IgD-negative memory B cell (primary cell): ENCODE data around the gene SF3B4. TPM values are rescaled to one million over a fixed set of nuclear protein-coding genes. Genes with fewer than 3 reads are reported as not detected.
"Not testable (repeated sequence)": the region's sequence is repeated elsewhere in the genome, so short reads cannot be mapped to it uniquely, and the experiment has no call there.

Experiments used
- H3K27ac Mint-ChIP-seq, 3 donors: one replicate each; pipeline ENCODE4 v1.8.0; 2020 to 2022; ENCODE audit warnings: mild to moderate bottlenecking in 3 of 3, mixed read lengths in 3 of 3, moderate library complexity in 1 of 3
- H3K27me3 Mint-ChIP-seq: one replicate; pipeline ENCODE4 v1.8.0; 2021; ENCODE audit warnings: mixed read lengths
- H3K36me3 Mint-ChIP-seq: one replicate; pipeline ENCODE4 v1.8.0; 2020; ENCODE audit warnings: mild to moderate bottlenecking, mixed read lengths
- H3K4me1 Mint-ChIP-seq, 3 donors: one replicate each; pipeline ENCODE4 v1.8.0; 2020 to 2022; ENCODE audit warnings: mixed read lengths in 3 of 3, mild to moderate bottlenecking in 1 of 3
- H3K4me3 Mint-ChIP-seq, 4 donors: one replicate each; pipeline ENCODE4 v1.8.0; 2020 to 2022; ENCODE audit warnings: mild to moderate bottlenecking in 4 of 4, mixed read lengths in 4 of 4, moderate library complexity in 3 of 4
- H3K9me3 Mint-ChIP-seq, 3 donors: one replicate each; pipeline ENCODE4 v1.8.0; 2020 to 2021; ENCODE audit warnings: mixed read lengths in 3 of 3, mild to moderate bottlenecking in 1 of 3
- polyA plus RNA-seq: library from polyadenylated mRNA; unstranded; fragments of 300-500 nt; fragmentation: Illumina TruSeq; gene quantifications from one replicate; pipeline ENCODE4 v1.2.3, GENCODE V29; 2021

The SF3B4 gene
- polyA plus RNA-seq, 1 donor from 2014 or later, result 99.3 TPM

DNA sequence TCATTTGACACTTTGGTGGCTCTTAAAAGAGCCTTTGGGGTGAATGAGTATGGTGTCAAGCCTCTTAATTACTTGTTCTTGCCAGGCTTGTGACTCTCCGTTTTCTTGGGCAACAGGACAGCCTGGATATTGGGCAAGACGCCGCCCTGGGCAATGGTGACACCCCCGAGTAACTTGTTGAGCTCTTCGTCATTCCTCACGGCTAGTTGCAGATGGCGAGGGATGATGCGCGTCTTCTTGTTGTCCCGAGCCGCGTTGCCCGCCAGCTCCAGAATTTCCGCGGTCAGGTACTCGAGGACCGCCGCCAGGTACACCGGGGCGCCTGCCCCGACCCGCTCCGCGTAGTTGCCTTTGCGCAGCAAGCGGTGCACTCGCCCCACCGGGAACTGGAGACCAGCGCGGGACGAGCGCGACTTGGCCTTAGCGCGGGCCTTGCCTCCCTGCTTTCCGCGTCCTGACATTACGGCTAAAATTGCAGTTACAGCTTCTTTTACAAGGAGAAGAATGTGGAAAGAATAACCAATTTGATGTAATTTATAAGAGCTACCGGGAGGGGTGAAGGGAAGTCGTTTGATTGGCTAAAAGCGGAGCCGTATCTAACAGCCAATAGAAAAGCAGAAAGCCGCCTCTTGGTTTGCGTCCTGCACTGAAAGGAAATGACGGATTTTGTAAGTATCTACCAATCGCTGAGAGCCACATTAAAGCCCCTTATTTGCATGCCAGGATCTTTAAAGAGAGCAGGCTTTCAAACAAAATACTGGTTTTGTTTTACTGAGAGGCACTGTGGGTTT lies 40.0 kb downstream of the SF3B4 start:
- H3K4me3 Mint-ChIP-seq, result no peak overlapping the region
- no peaks in the 10 kb centered on the region for H3K9me3 Mint-ChIP-seq
- H3K36me3 Mint-ChIP-seq, result no peaks in the 10 kb centered on the region
- H3K27ac Mint-ChIP-seq, result no peak overlapping the region
- H3K27me3 Mint-ChIP-seq, result no peaks in the 10 kb centered on the region
- peaks cover 0 to 5% (median 2%) of the 10 kb centered on the region in 3 donors for H3K4me1 Mint-ChIP-seq

- H3K9me3 Mint-ChIP-seq, H3K36me3 Mint-ChIP-seq, H3K4me1 Mint-ChIP-seq, H3K27me3 Mint-ChIP-seq, H3K4me3 Mint-ChIP-seq, H3K27ac Mint-ChIP-seq: not testable (repeated sequence)
Measured at GRCh38 chr1:149887196-149887455, 40.5 kb downstream of the SF3B4 start.

GRCh38 chr1:149886396-149887195 lies 41.0 kb downstream of the SF3B4 start:
- H3K27me3 Mint-ChIP-seq, result no peaks in the 10 kb centered on the region
- H3K4me1 Mint-ChIP-seq, result peaks cover 0 to 10% (median 5%) of the 10 kb centered on the region in 3 donors
- H3K9me3 Mint-ChIP-seq, result no peaks in the 10 kb centered on the region
- H3K27ac Mint-ChIP-seq, result no peak overlapping the region
- H3K4me3 Mint-ChIP-seq, result no peak overlapping the region
- H3K36me3 Mint-ChIP-seq, result no peaks in the 10 kb centered on the region

DNA sequence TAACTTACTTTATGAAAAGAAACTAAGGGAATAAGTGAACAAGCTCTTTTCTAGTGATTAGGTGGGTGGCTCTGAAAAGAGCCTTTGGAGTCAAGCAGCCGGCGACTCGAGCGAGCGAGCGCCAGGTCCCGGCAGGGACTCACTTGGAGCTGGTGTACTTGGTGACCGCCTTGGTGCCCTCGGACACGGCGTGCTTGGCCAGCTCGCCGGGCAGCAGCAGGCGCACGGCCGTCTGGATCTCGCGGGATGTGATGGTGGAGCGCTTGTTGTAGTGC lies 41.5 kb downstream of the SF3B4 start:
- not testable (repeated sequence) for H3K27ac Mint-ChIP-seq, H3K4me3 Mint-ChIP-seq, H3K36me3 Mint-ChIP-seq, H3K27me3 Mint-ChIP-seq, H3K9me3 Mint-ChIP-seq
- peaks cover 0 to 10% (median 5%) of the 10 kb centered on the region in 3 donors for H3K4me1 Mint-ChIP-seq

GRCh38 chr1:149885339-149886120 lies 42.1 kb downstream of the SF3B4 start:
- no peak overlapping the region for H3K27ac Mint-ChIP-seq
- H3K36me3 Mint-ChIP-seq, result no peaks in the 10 kb centered on the region
- H3K9me3 Mint-ChIP-seq, result no peaks in the 10 kb centered on the region
- H3K27me3 Mint-ChIP-seq, result no peaks in the 10 kb centered on the region
- peaks cover 0 to 10% (median 5%) of the 10 kb centered on the region in 3 donors for H3K4me1 Mint-ChIP-seq
- no peak overlapping the region for H3K4me3 Mint-ChIP-seq

GRCh38 chr1:149884433-149885338 lies 42.9 kb downstream of the SF3B4 start:
- Mint-ChIP-seq H3K4me3 (no peak overlapping the region), H3K36me3 (no peaks in the 10 kb centered on the region), H3K9me3 (no peaks in the 10 kb centered on the region), H3K27me3 (no peaks in the 10 kb centered on the region), H3K27ac (no peak overlapping the region), H3K4me1 (peaks cover 0 to 11% (median 5%) of the 10 kb centered on the region in 3 donors)

DNA sequence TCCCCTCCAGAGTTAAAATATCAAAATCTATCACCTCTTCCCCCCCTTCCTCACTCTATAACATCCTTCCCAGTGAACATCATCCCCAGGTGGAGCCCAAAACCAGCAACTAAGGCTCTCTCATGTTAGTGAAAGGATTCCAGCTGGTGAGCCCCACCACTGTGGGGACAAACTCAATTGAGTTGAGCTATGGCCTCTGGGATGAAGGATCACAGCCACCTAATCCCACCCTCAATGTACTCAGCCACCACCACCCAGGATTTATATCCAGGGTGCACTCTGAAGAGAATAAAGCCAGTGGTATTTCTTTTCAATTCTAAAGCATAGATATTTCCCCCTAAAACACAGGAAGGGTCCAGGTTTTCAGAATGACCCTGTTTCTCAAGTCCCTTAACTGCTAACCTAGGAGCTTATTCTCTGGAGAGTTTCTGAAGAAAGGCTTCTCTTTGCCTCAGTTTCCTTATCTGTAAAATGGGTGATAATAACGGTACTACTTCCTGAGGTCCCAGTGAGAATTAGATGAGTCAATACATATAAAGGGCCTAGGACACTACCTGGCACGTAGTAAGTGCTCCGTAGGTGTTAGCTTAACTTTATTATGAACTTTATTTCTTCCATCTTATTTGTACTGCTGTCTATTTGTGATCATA lies 43.9 kb downstream of the SF3B4 start:
- H3K36me3 Mint-ChIP-seq, result peaks cover 2% of the 10 kb centered on the region
- peak overlapping the region in 1 of 4 donors; percentile 38 for H3K4me3 Mint-ChIP-seq
- H3K27me3 Mint-ChIP-seq, result no peaks in the 10 kb centered on the region
- H3K4me1 Mint-ChIP-seq, result peaks cover 0 to 12% (median 3%) of the 10 kb centered on the region in 3 donors
- no peak overlapping the region for H3K27ac Mint-ChIP-seq
- no peaks in the 10 kb centered on the region for H3K9me3 Mint-ChIP-seq

DNA sequence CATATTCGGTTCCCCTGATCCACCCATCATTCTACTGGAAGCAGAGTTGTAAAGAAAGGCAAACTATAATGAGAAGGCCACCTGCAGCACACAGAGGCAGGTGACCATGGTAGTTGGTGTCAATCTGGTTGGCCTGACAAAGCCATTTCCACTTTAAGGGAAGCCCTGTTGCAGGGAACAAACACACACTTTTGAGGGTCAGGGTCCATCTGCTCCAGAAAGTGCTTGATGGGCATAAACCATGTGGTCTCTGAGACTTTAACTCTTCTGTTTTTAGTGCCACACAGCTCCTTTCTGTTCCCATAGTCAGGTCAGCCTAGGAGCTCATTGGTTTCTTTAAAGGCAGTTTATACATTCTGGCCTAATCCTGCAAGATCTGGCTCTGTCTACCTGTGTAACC lies 45.7 kb downstream of the SF3B4 start:
- no peaks in the 10 kb centered on the region for H3K9me3 Mint-ChIP-seq
- H3K4me1 Mint-ChIP-seq, result peaks cover 0 to 12% (median 3%) of the 10 kb centered on the region in 3 donors
- H3K27ac Mint-ChIP-seq, result no peak overlapping the region
- peaks cover 4% of the 10 kb centered on the region for H3K36me3 Mint-ChIP-seq
- no peak overlapping the region for H3K4me3 Mint-ChIP-seq
- no peaks in the 10 kb centered on the region for H3K27me3 Mint-ChIP-seq

- Mint-ChIP-seq H3K4me3 (no peak overlapping the region), H3K27me3 (no peaks in the 10 kb centered on the region), H3K27ac (peak overlapping the region in 1 of 3 donors; percentile 16)
Measured at GRCh38 chr1:149879556-149879955, 48.0 kb downstream of the SF3B4 start.

GRCh38 chr1:149877211-149877946 lies 50.2 kb downstream of the SF3B4 start:
- no peaks in the 10 kb centered on the region for H3K27me3 Mint-ChIP-seq
- H3K4me1 Mint-ChIP-seq, result peaks cover 0 to 6% (median 3%) of the 10 kb centered on the region in 3 donors
- peak overlapping the region in 1 of 4 donors; percentile 1 for H3K4me3 Mint-ChIP-seq
- H3K36me3 Mint-ChIP-seq, result peaks cover 4% of the 10 kb centered on the region
- H3K9me3 Mint-ChIP-seq, result no peaks in the 10 kb centered on the region
- H3K27ac Mint-ChIP-seq, result peak overlapping the region in 1 of 3 donors; percentile 57

More at GRCh38 chr1:149879556-149879955, 48.0 kb downstream of the SF3B4 start:
- Mint-ChIP-seq H3K4me1 (peaks cover 0 to 12% (median 3%) of the 10 kb centered on the region in 3 donors), H3K36me3 (peaks cover 4% of the 10 kb centered on the region), H3K9me3 (no peaks in the 10 kb centered on the region)

Other genes with a start within 250 kb of the SF3B4 start
- 0.43 TPM for gene FCGR1A, start 145.1 kb downstream of the SF3B4 start, polyA plus RNA-seq
- gene BOLA1, start 28.2 kb downstream of the SF3B4 start, polyA plus RNA-seq, result 29.1 TPM
- gene SV2A, start 10.0 kb downstream of the SF3B4 start, polyA plus RNA-seq, result 0.18 TPM
- not detected for gene MTMR11, start 9.1 kb upstream of the SF3B4 start, polyA plus RNA-seq
- 0.53 TPM for gene OTUD7B, start 82.9 kb upstream of the SF3B4 start, polyA plus RNA-seq
- gene VPS45, start 140.0 kb upstream of the SF3B4 start, polyA plus RNA-seq, result 17.0 TPM
- gene PLEKHO1, start 222.1 kb upstream of the SF3B4 start, polyA plus RNA-seq, result 102 TPM